ENCODE data around the gene BLOC1S3. TPM values are rescaled to one million over a fixed set of nuclear protein-coding genes. Genes with fewer than 3 reads are reported as not detected.
A peak's percentile ranks its signal among the peaks of the same experiment; 100 is the strongest.

Gene BLOC1S3
- total and polyA plus RNA-seq, 2 of the 13 experiments (the other 11 are each of a cell fraction or from before 2014, with no cell fraction given) = 4.3 to 4.8 TPM

DNA sequence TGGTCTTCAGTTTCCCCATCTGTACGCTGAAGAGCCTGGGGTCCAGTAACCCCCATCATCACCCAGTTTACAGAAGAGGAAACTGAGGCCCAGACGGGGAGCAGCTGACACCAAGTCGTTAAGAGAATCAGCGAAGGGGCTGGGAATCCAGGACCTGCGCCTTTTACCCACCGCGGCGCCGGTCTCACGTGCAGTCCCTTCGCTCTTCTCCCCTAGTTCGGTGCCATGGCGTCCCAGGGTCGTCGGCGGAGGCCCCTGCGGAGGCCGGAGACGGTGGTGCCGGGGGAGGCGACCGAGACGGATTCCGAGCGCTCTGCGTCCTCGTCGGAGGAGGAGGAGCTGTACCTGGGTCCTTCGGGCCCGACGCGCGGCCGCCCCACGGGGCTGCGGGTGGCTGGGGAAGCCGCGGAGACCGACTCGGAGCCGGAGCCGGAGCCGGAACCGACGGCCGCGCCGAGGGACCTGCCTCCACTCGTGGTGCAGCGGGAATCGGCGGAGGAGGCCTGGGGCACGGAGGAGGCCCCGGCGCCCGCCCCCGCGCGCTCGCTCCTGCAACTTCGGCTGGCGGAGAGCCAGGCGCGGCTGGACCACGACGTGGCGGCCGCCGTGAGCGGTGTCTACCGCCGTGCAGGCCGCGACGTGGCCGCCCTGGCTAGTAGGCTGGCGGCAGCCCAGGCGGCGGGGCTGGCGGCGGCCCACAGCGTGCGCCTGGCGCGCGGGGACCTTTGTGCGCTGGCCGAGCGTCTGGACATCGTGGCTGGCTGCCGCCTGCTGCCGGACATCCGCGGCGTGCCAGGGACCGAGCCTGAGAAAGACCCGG is 698 bp downstream of the BLOC1S3 start (continued):
- TF ChIP-seq SOX6 (IDR thresholded peaks at IDR 0.05) (no peak), SOX6 (CRISPR knock-in tag; IDR thresholded peaks at IDR 0.05) (no peak), ZNF124 (CRISPR knock-in tag; IDR thresholded peaks at IDR 0.05) (no peak), CBFB (CRISPR knock-in tag; IDR thresholded peaks at IDR 0.05) (no peak), ZNF446 (CRISPR knock-in tag; IDR thresholded peaks at IDR 0.05) (no peak), GZF1 (CRISPR knock-in tag; IDR thresholded peaks at IDR 0.05) (no peak), KDM2A (CRISPR knock-in tag; IDR thresholded peaks at IDR 0.05; ENCODE audit: borderline replicate concordance, low read depth) (no peak; the same call in 1 of the 2 replicates), ZNF24 (IDR thresholded peaks at IDR 0.05) (no peak), ZFAT (CRISPR knock-in tag; conservative IDR thresholded peaks at IDR 0.05) (no peak), AHR (CRISPR knock-in tag; IDR thresholded peaks at IDR 0.05) (no peak), ZFP37 (CRISPR knock-in tag; IDR thresholded peaks at IDR 0.05; ENCODE audit: borderline replicate concordance) (no peak), ZNF484 (CRISPR knock-in tag; IDR thresholded peaks at IDR 0.05; ENCODE audit: borderline replicate concordance, low read depth) (no peak), ZNF790 (CRISPR knock-in tag; IDR thresholded peaks at IDR 0.05; ENCODE audit: borderline replicate concordance) (no peak)
- TF ChIP-seq, protein P1, sequence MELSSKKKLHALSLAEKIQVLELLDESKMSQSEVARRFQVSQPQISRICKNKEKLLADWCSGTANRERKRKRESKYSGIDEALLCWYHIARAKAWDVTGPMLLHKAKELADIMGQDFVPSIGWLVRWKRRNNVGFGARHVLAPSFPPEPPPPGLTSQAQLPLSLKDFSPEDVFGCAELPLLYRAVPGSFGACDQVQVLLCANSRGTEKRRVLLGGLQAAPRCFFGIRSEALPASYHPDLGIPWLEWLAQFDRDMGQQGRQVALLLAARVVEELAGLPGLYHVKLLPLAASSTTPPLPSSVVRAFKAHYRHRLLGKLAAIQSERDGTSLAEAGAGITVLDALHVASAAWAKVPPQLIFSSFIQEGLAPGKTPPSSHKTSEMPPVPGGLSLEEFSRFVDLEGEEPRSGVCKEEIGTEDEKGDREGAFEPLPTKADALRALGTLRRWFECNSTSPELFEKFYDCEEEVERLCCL (CRISPR knock-in tag; IDR thresholded peaks at IDR 0.05; ENCODE audit: borderline replicate concordance) = no peak
- TF ChIP-seq, protein P2, sequence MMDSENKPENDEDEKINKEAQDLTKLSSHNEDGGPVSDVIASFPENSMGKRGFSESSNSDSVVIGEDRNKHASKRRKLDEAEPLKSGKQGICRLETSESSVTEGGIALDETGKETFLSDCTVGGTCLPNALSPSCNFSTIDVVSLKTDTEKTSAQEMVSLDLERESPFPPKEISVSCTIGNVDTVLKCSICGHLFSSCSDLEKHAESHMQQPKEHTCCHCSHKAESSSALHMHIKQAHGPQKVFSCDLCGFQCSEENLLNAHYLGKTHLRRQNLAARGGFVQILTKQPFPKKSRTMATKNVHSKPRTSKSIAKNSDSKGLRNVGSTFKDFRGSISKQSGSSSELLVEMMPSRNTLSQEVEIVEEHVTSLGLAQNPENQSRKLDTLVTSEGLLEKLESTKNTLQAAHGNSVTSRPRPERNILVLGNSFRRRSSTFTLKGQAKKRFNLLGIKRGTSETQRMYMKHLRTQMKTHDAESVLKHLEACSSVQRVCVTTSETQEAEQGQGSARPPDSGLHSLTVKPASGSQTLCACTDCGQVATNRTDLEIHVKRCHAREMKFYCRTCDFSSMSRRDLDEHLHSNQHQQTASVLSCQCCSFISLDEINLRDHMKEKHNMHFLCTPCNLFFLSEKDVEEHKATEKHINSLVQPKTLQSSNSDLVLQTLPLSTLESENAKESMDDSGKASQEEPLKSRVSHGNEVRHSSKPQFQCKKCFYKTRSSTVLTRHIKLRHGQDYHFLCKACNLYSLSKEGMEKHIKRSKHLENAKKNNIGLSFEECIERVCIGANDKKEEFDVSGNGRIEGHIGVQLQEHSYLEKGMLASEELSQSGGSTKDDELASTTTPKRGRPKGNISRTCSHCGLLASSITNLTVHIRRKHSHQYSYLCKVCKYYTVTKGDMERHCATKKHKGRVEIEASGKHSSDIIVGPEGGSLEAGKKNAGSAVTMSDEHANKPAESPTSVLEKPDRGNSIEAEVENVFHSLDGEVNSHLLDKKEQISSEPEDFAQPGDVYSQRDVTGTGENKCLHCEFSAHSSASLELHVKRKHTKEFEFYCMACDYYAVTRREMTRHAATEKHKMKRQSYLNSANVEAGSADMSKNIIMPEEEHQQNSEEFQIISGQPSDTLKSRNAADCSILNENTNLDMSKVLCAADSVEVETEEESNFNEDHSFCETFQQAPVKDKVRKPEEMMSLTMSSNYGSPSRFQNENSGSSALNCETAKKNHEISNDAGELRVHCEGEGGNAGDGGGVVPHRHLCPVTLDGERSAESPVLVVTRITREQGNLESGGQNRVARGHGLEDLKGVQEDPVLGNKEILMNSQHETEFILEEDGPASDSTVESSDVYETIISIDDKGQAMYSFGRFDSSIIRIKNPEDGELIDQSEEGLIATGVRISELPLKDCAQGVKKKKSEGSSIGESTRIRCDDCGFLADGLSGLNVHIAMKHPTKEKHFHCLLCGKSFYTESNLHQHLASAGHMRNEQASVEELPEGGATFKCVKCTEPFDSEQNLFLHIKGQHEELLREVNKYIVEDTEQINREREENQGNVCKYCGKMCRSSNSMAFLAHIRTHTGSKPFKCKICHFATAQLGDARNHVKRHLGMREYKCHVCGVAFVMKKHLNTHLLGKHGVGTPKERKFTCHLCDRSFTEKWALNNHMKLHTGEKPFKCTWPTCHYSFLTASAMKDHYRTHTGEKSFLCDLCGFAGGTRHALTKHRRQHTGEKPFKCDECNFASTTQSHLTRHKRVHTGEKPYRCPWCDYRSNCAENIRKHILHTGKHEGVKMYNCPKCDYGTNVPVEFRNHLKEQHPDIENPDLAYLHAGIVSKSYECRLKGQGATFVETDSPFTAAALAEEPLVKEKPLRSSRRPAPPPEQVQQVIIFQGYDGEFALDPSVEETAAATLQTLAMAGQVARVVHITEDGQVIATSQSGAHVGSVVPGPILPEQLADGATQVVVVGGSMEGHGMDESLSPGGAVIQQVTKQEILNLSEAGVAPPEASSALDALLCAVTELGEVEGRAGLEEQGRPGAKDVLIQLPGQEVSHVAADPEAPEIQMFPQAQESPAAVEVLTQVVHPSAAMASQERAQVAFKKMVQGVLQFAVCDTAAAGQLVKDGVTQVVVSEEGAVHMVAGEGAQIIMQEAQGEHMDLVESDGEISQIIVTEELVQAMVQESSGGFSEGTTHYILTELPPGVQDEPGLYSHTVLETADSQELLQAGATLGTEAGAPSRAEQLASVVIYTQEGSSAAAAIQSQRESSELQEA (CRISPR knock-in tag; IDR thresholded peaks at IDR 0.05; ENCODE audit: not compliant biosample characterization) = no peak
- TF ChIP-seq, protein P3, sequence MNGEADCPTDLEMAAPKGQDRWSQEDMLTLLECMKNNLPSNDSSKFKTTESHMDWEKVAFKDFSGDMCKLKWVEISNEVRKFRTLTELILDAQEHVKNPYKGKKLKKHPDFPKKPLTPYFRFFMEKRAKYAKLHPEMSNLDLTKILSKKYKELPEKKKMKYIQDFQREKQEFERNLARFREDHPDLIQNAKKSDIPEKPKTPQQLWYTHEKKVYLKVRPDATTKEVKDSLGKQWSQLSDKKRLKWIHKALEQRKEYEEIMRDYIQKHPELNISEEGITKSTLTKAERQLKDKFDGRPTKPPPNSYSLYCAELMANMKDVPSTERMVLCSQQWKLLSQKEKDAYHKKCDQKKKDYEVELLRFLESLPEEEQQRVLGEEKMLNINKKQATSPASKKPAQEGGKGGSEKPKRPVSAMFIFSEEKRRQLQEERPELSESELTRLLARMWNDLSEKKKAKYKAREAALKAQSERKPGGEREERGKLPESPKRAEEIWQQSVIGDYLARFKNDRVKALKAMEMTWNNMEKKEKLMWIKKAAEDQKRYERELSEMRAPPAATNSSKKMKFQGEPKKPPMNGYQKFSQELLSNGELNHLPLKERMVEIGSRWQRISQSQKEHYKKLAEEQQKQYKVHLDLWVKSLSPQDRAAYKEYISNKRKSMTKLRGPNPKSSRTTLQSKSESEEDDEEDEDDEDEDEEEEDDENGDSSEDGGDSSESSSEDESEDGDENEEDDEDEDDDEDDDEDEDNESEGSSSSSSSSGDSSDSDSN (CRISPR knock-in tag; IDR thresholded peaks at IDR 0.05) = peak; percentile 70; the same call in 1 of the 2 replicates

All from HepG2 (cell line).